Eye (tissue), 1 donor: ENCODE measurements around the gene TIMELESS.
"Not testable (repeated sequence)": the region's sequence is repeated elsewhere in the genome, so short reads cannot be mapped to it uniquely, and the experiment has no call there.

ENCODE experiments used
- DNase-seq: peaks from one replicate; pipeline ENCODE4 v3.0.0-alpha.2; 2015

TIMELESS gene

DNA sequence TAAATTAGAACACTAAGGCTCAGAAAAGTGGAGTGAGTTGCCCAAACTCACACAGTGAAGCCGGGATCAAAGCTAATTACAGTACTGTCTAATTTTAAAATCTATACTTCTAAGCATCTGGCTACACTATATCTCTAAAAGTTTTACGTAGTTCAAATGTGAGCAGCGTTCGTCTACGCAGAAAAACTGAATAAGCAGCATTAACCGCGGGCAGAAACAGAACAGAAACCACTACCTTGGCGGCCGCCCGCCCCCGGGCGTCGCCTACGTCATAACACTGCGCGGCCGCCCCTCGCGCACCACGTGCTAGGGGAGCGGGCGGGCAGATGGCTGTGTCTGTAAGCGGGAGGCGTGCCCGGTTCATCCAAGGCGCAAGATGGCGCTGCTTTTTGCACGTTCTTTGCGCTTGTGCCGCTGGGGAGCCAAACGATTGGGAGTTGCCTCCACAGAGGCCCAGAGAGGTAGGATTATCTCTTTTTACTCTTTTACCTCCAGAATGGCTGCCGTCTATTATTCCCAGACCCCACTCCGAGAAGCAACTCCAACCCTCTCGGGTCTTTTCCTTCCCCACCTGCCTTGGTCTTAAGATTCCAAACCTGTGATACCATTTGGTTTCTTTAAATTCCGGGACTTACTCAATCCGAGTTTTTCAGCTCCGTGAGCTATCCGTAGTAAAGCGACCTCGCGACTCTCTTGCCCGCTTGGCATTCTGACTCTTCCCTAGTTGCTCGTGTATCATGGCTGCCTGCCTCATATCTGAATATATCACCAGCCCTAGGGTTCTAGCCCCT, 19.2 kb upstream of the TIMELESS start, which contains the start of gene SPRYD4:
Gene SPRYD4, plus strand, starts transcription at position 363 of the 791 bp plus-strand sequence. Its CDS starts 14 bp downstream, at position 377.
- peak; percentile 96 for DNase-seq

- DNase-seq, result peak; percentile 66
Observed at GRCh38 chr12:56462565-56462964, 13.3 kb upstream of the TIMELESS start.

DNA sequence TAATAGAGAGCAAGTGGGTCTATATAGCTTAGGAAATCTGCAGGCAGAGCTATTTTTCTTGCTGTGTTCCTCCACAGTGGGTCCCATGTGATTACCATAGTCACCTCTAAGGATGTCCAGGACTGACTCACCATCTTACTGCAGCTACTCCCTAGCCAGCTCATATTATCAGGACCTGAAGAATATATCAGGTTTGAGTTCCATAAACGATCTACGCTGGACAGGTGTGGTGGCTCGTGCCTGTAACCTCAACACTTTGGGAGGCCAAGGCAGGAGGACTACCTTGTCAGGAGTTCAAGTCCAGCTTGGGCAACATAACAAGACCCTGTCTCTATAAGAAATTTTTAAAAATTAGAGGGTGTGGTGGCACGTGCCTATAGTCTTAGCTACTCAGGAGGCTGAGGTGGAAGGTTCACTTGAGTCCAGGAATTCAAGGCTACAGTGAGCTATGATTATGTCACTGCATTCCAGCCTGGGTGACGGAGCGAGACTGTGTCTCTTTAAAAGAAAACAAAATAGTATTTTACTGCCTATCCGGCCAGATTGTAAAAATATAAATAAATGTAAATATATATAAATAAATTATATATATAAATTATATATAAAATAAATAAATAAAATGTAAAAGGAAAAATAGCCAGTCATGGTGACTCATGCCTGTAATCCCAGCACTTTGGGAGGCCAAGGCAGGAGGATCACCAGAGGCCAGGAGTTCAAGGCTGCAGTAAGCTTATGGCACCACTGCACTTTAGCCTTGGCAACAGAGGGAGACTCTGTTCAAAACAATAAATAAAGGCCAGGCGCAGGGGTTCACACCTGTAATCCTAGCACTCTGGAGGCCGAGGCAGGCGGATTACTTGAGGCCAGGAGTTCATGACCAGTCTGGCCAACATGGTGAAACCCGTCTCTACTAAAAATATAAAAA, 12.3 kb upstream of the TIMELESS start:
- DNase-seq, result no peak

GRCh38 chr12:56457817-56458216, 8.6 kb upstream of the TIMELESS start:
- no peak for DNase-seq

GRCh38 chr12:56454557-56454956, 5.3 kb upstream of the TIMELESS start, which contains the start of gene MIP:
MIP (minus strand) TSS chr12:56454657; CDS start chr12:56454613, 44 bp downstream.
- DNase-seq, result no peak

DNA sequence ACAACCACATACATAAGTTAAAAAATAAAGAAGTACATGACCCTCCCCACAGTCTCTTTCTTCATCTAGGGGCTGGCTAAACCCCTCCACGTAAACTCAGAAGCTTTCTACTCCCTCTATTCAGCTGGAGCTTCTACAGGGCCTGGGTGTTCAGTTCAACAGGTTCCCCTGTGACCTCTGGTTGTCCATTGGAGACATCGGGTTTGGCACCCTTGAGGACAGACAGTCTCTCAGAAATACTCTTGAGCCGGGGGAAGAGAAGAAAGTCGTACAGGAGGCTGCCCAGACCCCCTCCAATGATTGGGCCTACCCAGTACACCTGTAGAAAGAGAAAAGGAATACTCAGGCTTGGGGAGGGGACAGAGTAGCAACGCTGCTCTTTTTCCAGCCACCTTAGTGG, 1.9 kb upstream of the TIMELESS start:
- DNase-seq, result no peak

GRCh38 chr12:56450241-56450640, 1.0 kb upstream of the TIMELESS start:
- peak; percentile 24 for DNase-seq

DNA sequence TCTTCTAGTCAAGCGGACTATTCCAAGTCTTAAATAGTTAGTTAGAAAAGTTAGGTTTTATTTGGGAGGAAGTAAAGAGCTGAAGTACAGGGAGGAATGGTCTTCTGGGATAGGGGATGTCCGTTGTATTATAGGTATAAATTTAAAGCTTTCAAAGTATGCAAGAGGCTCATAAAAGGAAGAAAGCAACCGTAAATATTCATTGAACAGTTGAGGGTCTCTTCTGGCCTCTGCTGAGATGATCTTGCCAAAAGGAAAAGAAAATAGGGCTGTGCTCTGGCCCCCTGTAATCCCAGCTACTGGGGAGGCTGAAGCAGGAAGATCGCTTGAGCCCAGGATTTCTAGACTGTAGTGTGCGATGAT, 377 bp upstream of the TIMELESS start:
- no peak for DNase-seq

- DNase-seq, result not testable (repeated sequence)
Observed at GRCh38 chr12:56443208-56443607, 6.0 kb downstream of the TIMELESS start.

DNA sequence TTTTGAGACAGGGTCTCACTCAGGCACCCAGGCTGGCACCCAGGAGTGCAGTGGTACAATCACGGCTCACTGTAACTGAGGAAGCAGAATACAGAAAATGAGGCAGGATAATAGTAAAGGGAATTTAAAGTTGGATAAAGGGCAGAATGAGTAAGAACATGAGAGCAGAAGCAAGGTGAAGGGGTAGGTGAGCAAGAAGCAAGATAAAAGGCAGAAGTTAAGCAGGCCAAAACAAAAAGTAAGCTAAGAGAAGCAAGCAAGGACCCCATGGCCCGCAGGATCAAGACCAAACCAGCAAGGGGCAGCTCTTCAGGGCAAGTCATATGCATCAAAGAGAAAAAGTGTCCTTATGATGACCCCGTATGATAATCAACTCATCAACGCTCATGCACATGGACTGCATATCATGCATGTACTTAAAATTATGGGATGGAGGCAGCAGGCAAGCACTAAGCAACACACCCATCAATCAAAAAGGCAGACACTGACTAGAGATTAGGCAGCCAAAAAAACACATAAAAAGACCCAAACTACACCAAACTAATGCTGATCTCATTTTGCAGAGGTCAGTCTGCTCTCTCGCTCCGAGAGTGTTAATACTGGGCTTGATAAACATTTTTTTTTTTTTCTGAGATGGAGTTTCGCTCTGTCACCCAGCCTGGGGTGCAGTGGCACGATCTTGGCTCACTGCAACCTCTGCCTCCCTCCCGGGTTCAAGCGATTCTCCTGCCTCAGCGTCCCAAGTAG, 11.6 kb downstream of the TIMELESS start:
- no peak for DNase-seq

DNA sequence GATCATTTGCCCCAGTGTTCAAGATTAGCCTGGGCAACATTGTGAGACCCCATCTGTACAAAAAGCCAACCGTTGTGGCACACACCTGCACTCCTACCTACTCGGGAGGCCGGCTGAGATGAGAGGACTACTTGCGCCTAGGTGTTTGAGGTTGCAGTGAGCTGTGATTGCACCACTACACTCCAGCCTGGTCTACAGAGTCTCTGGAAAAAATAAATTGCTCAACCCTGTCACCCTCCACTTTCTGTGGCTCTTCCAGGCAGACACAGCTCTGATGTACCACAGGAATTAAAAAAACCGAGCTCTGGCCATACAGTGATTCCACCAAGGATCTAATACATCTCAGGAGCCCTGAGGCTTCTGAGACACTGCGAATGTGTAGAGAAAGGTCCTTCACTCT, 14.4 kb downstream of the TIMELESS start:
- no peak for DNase-seq

DNA sequence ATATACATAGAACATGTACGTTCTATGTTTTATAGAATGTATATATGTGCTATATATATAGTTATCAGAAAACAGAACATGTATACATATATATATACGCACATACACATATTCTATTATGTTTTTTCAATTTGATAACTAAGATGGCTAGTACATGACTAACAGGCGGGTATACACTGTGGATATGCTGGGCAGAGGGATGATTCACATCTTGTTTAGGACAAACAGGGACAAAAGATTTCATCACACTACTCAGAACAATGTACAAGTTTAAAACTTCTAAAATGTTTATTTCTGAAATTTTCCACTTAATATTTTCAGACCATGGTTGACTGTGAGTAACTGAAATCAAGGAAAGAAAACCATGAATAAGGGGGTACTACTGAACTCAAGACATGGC, 17.4 kb downstream of the TIMELESS start:
- no peak for DNase-seq

DNA sequence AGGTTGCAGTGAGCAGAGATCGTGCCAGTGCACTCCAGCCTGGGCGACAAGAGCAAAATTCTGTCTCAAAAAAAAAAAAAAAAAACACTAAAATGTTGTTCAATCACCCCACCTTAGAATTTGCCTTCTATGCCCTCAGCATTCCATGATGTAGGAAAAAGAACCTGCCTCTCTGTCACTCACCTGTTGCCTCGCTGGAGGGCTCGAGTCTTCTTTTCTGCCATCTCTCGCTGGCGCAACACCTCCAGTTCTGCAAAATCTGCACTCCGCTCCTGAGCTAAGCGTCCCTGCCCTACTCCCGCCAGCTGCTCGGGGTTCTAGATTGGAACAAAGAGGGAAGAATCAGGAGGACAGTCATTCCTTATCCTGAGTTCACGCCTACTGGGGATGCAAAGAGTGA, 17.9 kb downstream of the TIMELESS start:
- no peak for DNase-seq

- DNase-seq, result no peak
Observed at GRCh38 chr12:56425940-56426438, 23.2 kb downstream of the TIMELESS start.

DNA sequence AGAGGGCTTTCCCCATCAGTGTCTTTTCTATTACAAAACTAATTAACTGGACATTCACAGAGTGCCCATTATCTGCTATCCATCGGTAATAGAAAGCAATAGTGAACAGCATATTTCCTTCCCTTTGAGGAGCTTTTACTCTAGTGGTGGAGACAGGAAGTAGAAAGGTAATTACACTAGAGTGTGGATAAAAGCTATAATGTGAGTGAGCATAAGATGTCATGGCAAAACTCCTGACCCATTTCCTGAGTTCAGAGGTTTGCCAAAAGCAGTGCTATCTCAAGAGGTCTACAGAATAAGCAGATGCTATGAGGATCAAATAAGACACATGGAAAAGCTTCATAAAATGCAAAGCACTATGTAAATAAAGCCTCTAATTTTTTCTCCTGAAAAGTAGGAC, 24.0 kb downstream of the TIMELESS start:
- no peak for DNase-seq

GRCh38 chr12:56420411-56420810, 28.8 kb downstream of the TIMELESS start:
- DNase-seq, result no peak

DNA sequence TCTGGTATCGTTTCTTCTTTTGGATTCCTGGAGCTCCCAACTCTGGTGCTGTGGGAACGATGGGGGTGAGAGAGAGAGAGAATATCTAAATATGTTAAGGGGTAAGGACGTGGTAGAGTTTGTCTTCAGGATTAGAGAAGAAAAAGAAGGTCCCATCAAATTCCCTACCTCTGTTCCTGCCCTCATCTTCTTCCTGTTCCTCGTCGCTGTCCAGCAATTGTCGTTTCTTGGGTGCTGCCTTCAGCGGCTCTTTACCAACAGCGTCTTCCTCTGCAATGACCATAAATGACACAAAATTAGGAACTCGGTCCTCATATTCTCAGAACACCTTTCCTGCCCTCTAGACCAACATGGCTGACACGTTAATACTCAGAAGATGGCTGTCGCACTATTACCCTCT, 31.5 kb downstream of the TIMELESS start:
- DNase-seq, result no peak

DNA sequence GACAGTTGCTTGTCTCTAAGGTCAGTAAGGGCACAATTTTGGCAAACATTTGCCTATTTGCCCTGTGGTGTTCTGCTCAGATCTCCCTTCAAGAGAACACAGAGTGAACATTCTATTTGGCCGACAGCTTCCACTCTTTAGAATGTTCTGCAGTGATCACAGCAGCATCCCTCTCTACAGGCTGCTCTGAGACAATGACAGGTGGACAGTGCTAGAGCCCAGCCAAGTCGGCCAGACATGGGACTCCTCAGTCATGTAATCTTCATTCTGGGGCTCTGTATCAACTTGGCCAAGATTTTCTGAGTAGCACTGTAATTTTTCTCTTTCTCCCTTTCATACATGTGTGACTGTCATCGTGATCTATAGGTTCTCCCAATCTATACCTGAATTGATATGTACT, 34.8 kb downstream of the TIMELESS start:
- no peak for DNase-seq

DNA sequence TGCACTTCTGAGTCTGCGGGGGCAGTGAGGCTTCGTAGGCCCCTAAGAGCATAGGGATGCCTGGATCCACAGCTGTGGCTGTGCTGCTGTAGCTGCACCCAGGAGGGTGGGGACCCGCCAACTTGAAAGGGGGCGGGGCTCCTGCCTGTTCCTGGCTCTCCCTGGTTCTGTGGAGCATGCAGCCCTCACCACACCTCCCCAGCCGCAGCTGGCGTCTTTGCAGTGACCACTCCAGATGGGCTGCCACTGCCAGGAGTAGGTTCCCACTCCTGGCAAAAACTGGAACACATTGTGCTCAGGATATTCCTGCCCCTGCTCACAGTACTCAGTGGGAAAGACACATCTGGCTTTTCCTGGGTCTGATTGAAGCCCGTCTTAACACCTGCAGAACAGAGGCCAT, 35.8 kb downstream of the TIMELESS start:
- no peak for DNase-seq

DNA sequence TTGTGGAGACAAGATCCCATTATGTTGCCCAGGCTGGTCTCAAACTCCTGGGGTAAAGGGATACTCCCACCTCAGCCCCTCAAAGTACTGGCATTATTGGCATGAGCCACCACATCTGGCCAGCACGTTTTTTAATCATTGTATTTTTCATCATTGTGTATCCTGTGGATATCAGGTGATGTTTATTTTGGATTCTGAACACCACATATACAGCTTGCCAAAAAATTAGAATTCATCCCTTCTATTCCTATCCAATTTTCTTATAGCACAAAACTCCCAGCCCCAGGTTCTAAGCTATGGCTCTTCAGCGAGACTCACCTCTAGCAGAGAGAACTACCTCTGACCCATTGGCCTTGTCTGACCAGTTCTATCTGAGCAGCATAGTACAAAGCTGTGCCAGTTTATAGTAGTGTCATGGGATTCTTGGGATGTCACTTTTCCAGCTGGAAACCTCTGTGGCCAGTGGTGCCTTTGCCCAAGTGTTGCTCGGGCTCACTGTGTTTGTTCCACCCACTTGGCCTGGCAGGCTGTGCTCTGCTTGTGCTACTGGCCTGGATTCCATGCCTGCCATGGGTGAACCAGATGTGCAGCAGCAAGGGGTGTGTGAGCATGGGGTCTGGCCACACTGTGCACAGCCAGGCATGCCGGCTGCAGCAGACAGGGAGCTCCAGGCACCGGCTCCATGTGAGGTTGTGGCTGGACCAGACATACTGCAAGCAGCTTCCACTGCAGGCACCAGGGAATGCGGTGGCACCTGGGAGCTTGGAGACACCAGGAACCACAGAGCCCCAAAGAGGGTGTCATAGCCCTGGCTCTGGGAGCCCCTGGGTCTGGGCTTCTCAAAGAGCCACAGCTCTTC, 37.2 kb downstream of the TIMELESS start:
- DNase-seq, result peak; percentile 22

DNA sequence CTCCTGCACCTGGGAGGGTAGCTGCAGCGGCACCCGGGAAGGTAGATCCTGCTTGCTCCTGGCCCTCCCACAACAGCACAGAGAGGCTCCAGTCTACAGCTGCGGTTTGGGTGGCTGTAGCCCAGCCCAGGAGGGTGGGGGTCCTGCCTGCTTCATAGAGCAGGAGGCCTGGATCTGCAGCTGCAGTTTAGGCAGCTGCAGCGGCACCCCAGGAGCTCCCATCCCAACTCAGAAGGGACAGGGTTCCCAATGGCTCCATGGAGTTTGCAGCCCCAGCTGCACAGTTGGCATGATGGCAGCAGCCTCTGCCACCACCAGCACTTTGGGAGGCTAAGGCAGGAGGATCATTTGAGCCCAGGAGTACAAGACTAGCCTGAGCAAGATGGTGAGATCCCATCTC, 38.5 kb downstream of the TIMELESS start:
- no peak for DNase-seq
